Naive thymus-derived CD4-positive, alpha-beta T cell (primary cell): ENCODE data around the gene PRSS3. TPM values are rescaled to one million over a fixed set of nuclear protein-coding genes. Genes with fewer than 3 reads are reported as not detected.
"Not testable (repeated sequence)": the region's sequence is repeated elsewhere in the genome, so short reads cannot be mapped to it uniquely, and the experiment has no call there.

ENCODE experiments used
- ATAC-seq: fragments of 150-1000 bp; cut with Tn5 transposase; 2 replicates; pipeline ENCODE4 v1.10.0; 2021; ENCODE audit warnings: mild to moderate bottlenecking, moderate library complexity
- CTCF ChIA-PET: fragments of 350-600 bp; sonication (Branson Sonifier 250); formaldehyde crosslinking; loops from one replicate; lab custom pipeline; 2021; ENCODE audit warnings: antibody characterized with exemption; lab: Charles Lee
- POLR2A ChIA-PET: fragments of 350-600 bp; sonication (Branson Sonifier 250); formaldehyde crosslinking; loops from one replicate; lab custom pipeline; 2021; ENCODE audit warnings: antibody characterized with exemption, inconsistent platforms; lab: Charles Lee
- DNase-seq, 9 donors: peaks; one replicate each; pipeline versions ENCODE4 v3.0.0 to v3.0.0-alpha.2; 2020 to 2022; ENCODE audit warnings: mixed read lengths in 1 of 9
- H3K27ac ChIP-seq: one replicate; pipeline ENCODE4 v1.7.0; 2013; ENCODE audit warnings: mild to moderate bottlenecking, low read depth, low read length, moderate library complexity
- H3K27me3 ChIP-seq, 2 donors: one replicate each; pipeline ENCODE4 v1.7.0; 2013; ENCODE audit warnings: low read length in 2 of 2, mild to moderate bottlenecking in 2 of 2, moderate library complexity in 2 of 2; ENCODE audit not compliant: control insufficient read depth in 2 of 2, insufficient read depth in 2 of 2
- H3K36me3 ChIP-seq, 3 experiments: 1 replicate in 2 of 3; 2 replicates in 1 of 3; pipeline ENCODE4 v1.7.0; 2013; ENCODE audit warnings: low read length in 3 of 3, mild to moderate bottlenecking in 3 of 3, moderate library complexity in 1 of 3; ENCODE audit not compliant: insufficient read depth in 3 of 3, control insufficient read depth in 2 of 3
- H3K4me1 ChIP-seq, 2 donors: one replicate each; pipeline ENCODE4 v1.7.0; 2013; ENCODE audit warnings: low read length in 2 of 2, mild to moderate bottlenecking in 2 of 2, moderate library complexity in 1 of 2; ENCODE audit not compliant: control insufficient read depth in 2 of 2, insufficient read depth in 2 of 2
- H3K4me3 ChIP-seq: 2 replicates; pipeline ENCODE4 v1.7.0; 2013; ENCODE audit warnings: mild to moderate bottlenecking, low read length
- H3K9me3 ChIP-seq, 3 experiments: 1 replicate in 2 of 3; 2 replicates in 1 of 3; pipeline ENCODE4 v1.7.0; 2013; ENCODE audit warnings: low read length in 3 of 3; ENCODE audit not compliant: control insufficient read depth in 2 of 3
- H3K27ac Mint-ChIP-seq, 9 donors: one replicate each; pipeline ENCODE4 v1.8.0; 2020 to 2022; ENCODE audit warnings: mixed read lengths in 9 of 9, mild to moderate bottlenecking in 8 of 9, moderate library complexity in 5 of 9, inconsistent platforms in 2 of 9
- H3K27me3 Mint-ChIP-seq, 5 donors: one replicate each; pipeline ENCODE4 v1.8.0; 2021 to 2022; ENCODE audit warnings: mixed read lengths in 5 of 5, mild to moderate bottlenecking in 1 of 5
- H3K36me3 Mint-ChIP-seq, 5 donors: one replicate each; pipeline ENCODE4 v1.8.0; 2020 to 2022; ENCODE audit warnings: mixed read lengths in 5 of 5, mild to moderate bottlenecking in 3 of 5, inconsistent platforms in 1 of 5
- H3K4me1 Mint-ChIP-seq, 7 donors: one replicate each; pipeline ENCODE4 v1.8.0; 2020 to 2022; ENCODE audit warnings: mixed read lengths in 7 of 7, mild to moderate bottlenecking in 3 of 7, inconsistent platforms in 1 of 7
- H3K4me3 Mint-ChIP-seq, 10 donors: one replicate each; pipeline ENCODE4 v1.8.0; 2020 to 2022; ENCODE audit warnings: mild to moderate bottlenecking in 10 of 10, mixed read lengths in 10 of 10, moderate library complexity in 6 of 10, inconsistent platforms in 2 of 10
- H3K9me3 Mint-ChIP-seq, 11 donors: one replicate each; pipeline ENCODE4 v1.8.0; 2020 to 2022; ENCODE audit warnings: mixed read lengths in 11 of 11, mild to moderate bottlenecking in 4 of 11, inconsistent platforms in 1 of 11, moderate library complexity in 1 of 11
- intact Hi-C, 2 donors: fragments of 100-400 bp; cut with micrococcal nuclease; formaldehyde crosslinking; loops; one replicate each; pipeline ENCODE4 v1.15.1; 2023
- polyA plus RNA-seq, 2 donors: library from polyadenylated mRNA; unstranded; fragments of 300-500 nt; fragmentation: Illumina TruSeq; gene quantifications; one replicate each; pipeline ENCODE4 v1.2.3, GENCODE V29; 2021
- total RNA-seq, 6 experiments: library from RNA in 5 of 6; stranded (reverse) in 5 of 6; gene quantifications; 1 replicate in 5 of 6; 2 replicates in 1 of 6; pipeline ENCODE4 v1.2.3 and lab custom pipeline; 2021 to 2026

Gene PRSS3
- total and polyA plus RNA-seq, 7 experiments from 2014 or later: 2.5 TPM; not detected in 6

- CTCF ChIA-PET: no interaction called here
- POLR2A ChIA-PET: no interaction called here
- Histone ChIP-seq H3K4me3 (no peak overlapping the region), H3K9me3 (no peaks in the 10 kb centered on the region), H3K36me3 (no peaks in the 10 kb centered on the region), H3K4me1 (no peaks in the 10 kb centered on the region), H3K27ac (no peak overlapping the region), H3K27me3 (no peaks in the 10 kb centered on the region)
- Mint-ChIP-seq H3K9me3 (peaks cover 0 to 2% (median 0%) of the 10 kb centered on the region in 11 donors), H3K4me1 (peaks cover 0 to 4% (median 0%) of the 10 kb centered on the region in 7 donors), H3K27ac (no peak overlapping the region), H3K36me3 (peaks cover 0 to 3% (median 0%) of the 10 kb centered on the region in 5 donors), H3K4me3 (no peak overlapping the region), H3K27me3 (peaks cover 4 to 45% (median 26%) of the 10 kb centered on the region in 5 donors)
- DNase-seq: no peak
- intact Hi-C loops: no loop called here
- ATAC-seq: no peak
Measured at GRCh38 chr9:33794560-33794959, 801 bp upstream of the PRSS3 start.

- Mint-ChIP-seq H3K36me3 (peaks cover 0 to 3% (median 0%) of the 10 kb centered on the region in 5 donors), H3K4me1 (peaks cover 0 to 4% (median 0%) of the 10 kb centered on the region in 7 donors), H3K27ac (no peak overlapping the region), H3K4me3 (no peak overlapping the region), H3K9me3 (peaks cover 0 to 2% (median 0%) of the 10 kb centered on the region in 11 donors), H3K27me3 (peaks cover 4 to 44% (median 24%) of the 10 kb centered on the region in 5 donors)
- ATAC-seq: no peak
- Histone ChIP-seq H3K36me3 (no peaks in the 10 kb centered on the region), H3K27ac (no peak overlapping the region), H3K4me3 (no peak overlapping the region), H3K9me3 (no peaks in the 10 kb centered on the region), H3K4me1 (no peaks in the 10 kb centered on the region), H3K27me3 (no peaks in the 10 kb centered on the region)
- POLR2A ChIA-PET: no interaction called here
- DNase-seq: no peak
- CTCF ChIA-PET: no interaction called here
- intact Hi-C loops: no loop called here
Measured at GRCh38 chr9:33795819-33796218, 458 bp downstream of the PRSS3 start.

GRCh38 chr9:33796679-33797078 is 1.3 kb downstream of the PRSS3 start:
- H3K4me1 Mint-ChIP-seq, intact Hi-C loops, H3K9me3 ChIP-seq, DNase-seq, H3K4me1 ChIP-seq, H3K4me3 Mint-ChIP-seq, H3K36me3 Mint-ChIP-seq, H3K4me3 ChIP-seq, H3K9me3 Mint-ChIP-seq, H3K36me3 ChIP-seq, H3K27ac Mint-ChIP-seq, POLR2A ChIA-PET, ATAC-seq, H3K27me3 ChIP-seq, H3K27ac ChIP-seq: not testable (repeated sequence)
- CTCF ChIA-PET: interaction anchor here (0.7 kb wide), 1 partner anchor 173 kb away, joined by 3 read pairs; no protein-coding TSS in a partner anchor
- peaks cover 4 to 37% (median 19%) of the 10 kb centered on the region in 5 donors for H3K27me3 Mint-ChIP-seq

- intact Hi-C loops: no loop called here
- Histone ChIP-seq H3K9me3 (no peaks in the 10 kb centered on the region), H3K27me3 (no peaks in the 10 kb centered on the region), H3K36me3 (no peaks in the 10 kb centered on the region), H3K4me3 (no peak overlapping the region), H3K4me1 (no peaks in the 10 kb centered on the region), H3K27ac (no peak overlapping the region)
- ATAC-seq (no peak), DNase-seq (no peak)
- Mint-ChIP-seq H3K27ac (no peak overlapping the region), H3K4me3 (no peak overlapping the region), H3K9me3 (peaks cover 0 to 4% (median 0%) of the 10 kb centered on the region in 11 donors), H3K27me3 (peaks cover 4 to 31% (median 19%) of the 10 kb centered on the region in 5 donors), H3K4me1 (peaks cover 0 to 4% (median 0%) of the 10 kb centered on the region in 7 donors), H3K36me3 (peaks cover 0 to 4% (median 0%) of the 10 kb centered on the region in 5 donors)
- ChIA-PET POLR2A (no interaction called here), CTCF (no interaction called here)
Measured at GRCh38 chr9:33797837-33798236, 2.5 kb downstream of the PRSS3 start.

GRCh38 chr9:33798545-33798944 is 3.2 kb downstream of the PRSS3 start:
- Histone ChIP-seq H3K36me3 (no peaks in the 10 kb centered on the region), H3K27me3 (no peaks in the 10 kb centered on the region), H3K4me3 (no peak overlapping the region), H3K27ac (no peak overlapping the region), H3K4me1 (no peaks in the 10 kb centered on the region), H3K9me3 (no peaks in the 10 kb centered on the region)
- POLR2A ChIA-PET: no interaction called here
- peaks cover 0 to 4% (median 0%) of the 10 kb centered on the region in 5 donors for H3K36me3 Mint-ChIP-seq
- intact Hi-C loops: no loop called here
- H3K27me3 Mint-ChIP-seq: peaks cover 4 to 31% (median 19%) of the 10 kb centered on the region in 5 donors
- peaks cover 0 to 4% (median 0%) of the 10 kb centered on the region in 11 donors for H3K9me3 Mint-ChIP-seq
- ATAC-seq (no peak), DNase-seq (no peak)
- peaks cover 0 to 4% (median 0%) of the 10 kb centered on the region in 7 donors for H3K4me1 Mint-ChIP-seq
- CTCF ChIA-PET: interaction anchor here (0.6 kb wide), 1 partner anchor 15 kb away, joined by 4 read pairs; no protein-coding TSS in a partner anchor
- no peak overlapping the region for H3K27ac Mint-ChIP-seq
- H3K4me3 Mint-ChIP-seq: no peak overlapping the region

- DNase-seq (no peak), ATAC-seq (no peak)
- Histone ChIP-seq H3K4me3 (no peak overlapping the region), H3K4me1 (no peaks in the 10 kb centered on the region), H3K27me3 (no peaks in the 10 kb centered on the region), H3K9me3 (no peaks in the 10 kb centered on the region), H3K36me3 (no peaks in the 10 kb centered on the region), H3K27ac (no peak overlapping the region)
- Mint-ChIP-seq H3K27me3 (peaks cover 4 to 26% (median 19%) of the 10 kb centered on the region in 5 donors), H3K4me3 (no peak overlapping the region), H3K36me3 (peaks cover 0 to 4% (median 0%) of the 10 kb centered on the region in 5 donors), H3K27ac (no peak overlapping the region), H3K9me3 (peaks cover 0 to 4% (median 0%) of the 10 kb centered on the region in 11 donors), H3K4me1 (peaks cover 0 to 1% (median 0%) of the 10 kb centered on the region in 7 donors)
- intact Hi-C loops: no loop called here
- CTCF ChIA-PET: no interaction called here
- POLR2A ChIA-PET: no interaction called here
Measured at GRCh38 chr9:33799928-33800704, 4.8 kb downstream of the PRSS3 start.
